Activated CD4-positive, alpha-beta T cell treated with anti-CD3 and anti-CD28 coated beads for 36 hours (primary cell): Measurements from ENCODE around the gene CCNG1. TPM values are rescaled to one million over a fixed set of nuclear protein-coding genes. Genes with fewer than 3 reads are reported as not detected.
A peak's percentile ranks its signal among the peaks of the same experiment; 100 is the strongest.
"Not testable (repeated sequence)": the region's sequence is repeated elsewhere in the genome, so short reads cannot be mapped to it uniquely, and the experiment has no call there.

ENCODE experiments used
- ATAC-seq: fragments of 200-7000 bp; cut with Tn5 transposase; one replicate; pipeline ENCODE4 v1.10.0; 2021; ENCODE audit warnings: mild to moderate bottlenecking, moderate library complexity
- CTCF ChIA-PET: fragments of 350-600 bp; sonication (Branson Sonifier 250); formaldehyde crosslinking; loops from one replicate; lab custom pipeline; 2021; ENCODE audit warnings: antibody characterized with exemption; lab: Charles Lee
- POLR2A ChIA-PET: fragments of 350-600 bp; sonication (Branson Sonifier 250); formaldehyde crosslinking; loops from one replicate; lab custom pipeline; 2021; ENCODE audit warnings: antibody characterized with exemption, inconsistent platforms; lab: Charles Lee
- DNase-seq: peaks from one replicate; pipeline ENCODE4 v3.0.0-alpha.2; 2020
- H3K27ac Mint-ChIP-seq: one replicate; pipeline ENCODE4 v1.8.0; 2021; ENCODE audit warnings: mixed read lengths
- H3K27me3 Mint-ChIP-seq: one replicate; pipeline ENCODE4 v1.8.0; 2021; ENCODE audit warnings: mixed read lengths
- H3K36me3 Mint-ChIP-seq: one replicate; pipeline ENCODE4 v1.8.0; 2021; ENCODE audit warnings: low read depth, mixed read lengths
- H3K4me1 Mint-ChIP-seq: one replicate; pipeline ENCODE4 v1.8.0; 2021; ENCODE audit warnings: mixed read lengths
- H3K4me3 Mint-ChIP-seq: one replicate; pipeline ENCODE4 v1.8.0; 2021; ENCODE audit warnings: mild to moderate bottlenecking, moderate library complexity, mixed read lengths
- H3K9me3 Mint-ChIP-seq: one replicate; pipeline ENCODE4 v1.8.0; 2021; ENCODE audit warnings: low read depth, mixed read lengths
- intact Hi-C, 2 experiments: fragments of 100-400 bp; cut with DNase I in 1 of 2; cut with micrococcal nuclease in 1 of 2; formaldehyde crosslinking; loops; one replicate each; pipeline versions ENCODE4 v1.14.2 to v1.15.1; 2022 to 2024; cut with DNase I, micrococcal nuclease
- total RNA-seq, 2 experiments: library from RNA; stranded (reverse); gene quantifications; one replicate each; pipeline ENCODE4 v1.2.3, GENCODE V29; 2021

Gene CCNG1, protein sequence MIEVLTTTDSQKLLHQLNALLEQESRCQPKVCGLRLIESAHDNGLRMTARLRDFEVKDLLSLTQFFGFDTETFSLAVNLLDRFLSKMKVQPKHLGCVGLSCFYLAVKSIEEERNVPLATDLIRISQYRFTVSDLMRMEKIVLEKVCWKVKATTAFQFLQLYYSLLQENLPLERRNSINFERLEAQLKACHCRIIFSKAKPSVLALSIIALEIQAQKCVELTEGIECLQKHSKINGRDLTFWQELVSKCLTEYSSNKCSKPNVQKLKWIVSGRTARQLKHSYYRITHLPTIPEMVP
- total RNA-seq = 100 to 1,000 TPM; 114 to 120 TPM

DNA sequence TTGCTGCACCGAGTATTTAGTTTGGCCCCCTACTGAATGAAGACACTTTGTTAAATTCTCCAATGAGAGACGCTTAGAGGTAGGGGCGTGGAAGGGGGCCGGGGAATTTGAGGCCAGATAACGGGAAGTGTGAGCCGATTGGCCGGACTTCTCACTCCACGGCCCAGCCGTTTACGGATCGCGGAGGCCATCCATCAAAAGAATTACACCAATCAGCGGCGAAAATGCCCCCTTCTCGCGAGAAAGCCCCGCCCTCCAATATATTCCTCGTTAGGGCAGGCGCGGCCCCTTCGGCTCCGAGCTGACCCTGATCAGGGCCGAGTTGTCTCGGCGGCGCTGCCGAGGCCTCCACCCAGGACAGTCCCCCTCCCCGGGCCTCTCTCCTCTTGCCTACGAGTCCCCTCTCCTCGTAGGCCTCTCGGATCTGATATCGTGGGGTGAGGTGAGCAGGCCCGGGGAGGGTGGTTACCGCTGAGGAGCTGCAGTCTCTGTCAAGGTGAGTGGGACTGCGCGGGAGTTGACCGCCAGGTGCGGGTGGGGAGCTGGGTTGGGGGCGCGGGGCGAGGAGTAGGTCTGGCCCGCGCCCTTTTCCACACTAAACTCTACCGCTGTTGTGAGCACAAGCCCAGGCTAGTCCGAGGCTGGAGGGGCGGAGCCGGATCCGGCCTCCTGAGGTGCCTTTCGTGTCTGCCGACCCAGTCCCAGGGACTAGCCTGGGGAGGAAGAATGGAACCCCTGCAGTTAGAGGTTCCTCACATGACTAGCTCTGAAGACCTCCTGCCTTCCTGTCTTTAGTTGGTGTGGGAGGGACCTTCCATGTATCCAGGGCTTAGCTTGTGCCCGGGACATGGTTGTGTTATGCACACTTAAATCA, at the start of gene CCNG1:
Gene CCNG1, plus strand, starts transcription at position 287 of the 874 bp plus-strand sequence. CDS start 1,662 bp downstream, outside the sequence.
- no peaks in the 10 kb centered on the region for H3K9me3 Mint-ChIP-seq
- ChIA-PET CTCF (interaction anchor here (0.6 to 5.6 kb wide), 3 partner anchors 21 to 52 kb away, joined by 3 to 30 read pairs (median 5); partner anchors contain the start of genes HMMR and NUDCD2), POLR2A (interaction anchor here (0.6 to 5.8 kb wide), 4 partner anchors 23 to 115 kb away, joined by 3 to 58 read pairs (median 4); partner anchors contain the start of genes HMMR and NUDCD2)
- no peaks in the 10 kb centered on the region for H3K27me3 Mint-ChIP-seq
- DNase-seq = peak; percentile 93
- peaks cover 26% of the 10 kb centered on the region for H3K36me3 Mint-ChIP-seq
- H3K4me3 Mint-ChIP-seq = peak within 1 kb of the TSS; percentile 83
- peaks cover 41% of the 10 kb centered on the region for H3K4me1 Mint-ChIP-seq
- peak; percentile 96 for ATAC-seq
- intact Hi-C loops = loop anchor here (1.0 kb wide), 3 partner anchors 23 to 69 kb away; partner anchors contain the start of genes HMMR (in 2 of the 2), NUDCD2 (in 2 of the 2) and MAT2B (in 1 of the 2)
- peak within 1 kb of the TSS; percentile 88 for H3K27ac Mint-ChIP-seq

DNA sequence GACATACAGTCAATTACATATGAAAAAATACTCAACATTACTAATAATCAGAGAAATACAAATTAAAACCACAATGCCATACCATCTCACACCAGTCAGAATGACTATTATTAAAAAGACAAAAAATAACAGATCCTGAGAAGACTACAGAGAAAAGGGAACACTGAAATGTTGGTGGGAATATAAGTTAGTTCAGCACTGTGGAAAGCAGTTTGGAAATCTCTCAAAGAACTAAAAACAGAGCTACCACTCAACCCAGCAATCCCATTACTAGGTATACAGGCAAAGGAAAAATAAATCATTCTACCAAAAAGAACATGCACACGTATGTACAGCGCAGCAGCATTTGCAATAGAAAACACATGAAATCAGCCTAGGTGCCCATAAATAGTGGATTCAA, 41.6 kb upstream of the CCNG1 start:
- no peak overlapping the region for H3K4me3 Mint-ChIP-seq
- POLR2A ChIA-PET = no interaction called here
- no peaks in the 10 kb centered on the region for H3K36me3 Mint-ChIP-seq
- intact Hi-C loops = no loop called here
- H3K9me3 Mint-ChIP-seq = peaks cover 1% of the 10 kb centered on the region
- DNase-seq = no peak
- peaks cover 30% of the 10 kb centered on the region for H3K27me3 Mint-ChIP-seq
- H3K4me1 Mint-ChIP-seq = no peaks in the 10 kb centered on the region
- H3K27ac Mint-ChIP-seq = no peak overlapping the region
- CTCF ChIA-PET = no interaction called here
- ATAC-seq = no peak

DNA sequence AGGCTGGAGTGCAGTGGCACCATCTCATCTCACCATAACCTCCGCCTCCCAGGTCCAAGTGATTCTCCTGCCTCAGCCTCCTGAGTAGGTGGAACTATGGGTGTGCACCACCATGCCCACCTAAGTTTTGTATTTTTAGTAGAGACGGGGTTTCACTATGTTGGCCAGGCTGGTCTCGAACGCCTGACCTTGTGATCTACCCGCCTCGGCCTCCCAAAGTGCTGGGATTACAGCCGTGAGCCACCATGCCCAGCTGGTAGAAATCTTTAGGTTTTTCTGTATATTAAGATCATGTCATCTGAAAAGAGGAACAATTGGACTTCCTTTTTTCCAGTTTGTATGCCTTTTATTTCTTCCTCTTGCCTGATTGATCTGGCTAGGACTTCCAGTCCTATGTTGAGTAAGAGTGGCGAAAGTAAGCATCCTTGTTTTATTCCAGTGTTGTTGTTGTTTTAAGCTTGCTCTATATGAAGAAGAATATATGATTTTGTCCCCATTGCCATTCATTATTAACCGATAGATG, 40.5 kb upstream of the CCNG1 start:
- H3K27me3 Mint-ChIP-seq = peaks cover 25% of the 10 kb centered on the region
- H3K4me1 Mint-ChIP-seq, POLR2A ChIA-PET, ATAC-seq, H3K27ac Mint-ChIP-seq, intact Hi-C loops, H3K4me3 Mint-ChIP-seq, H3K36me3 Mint-ChIP-seq, DNase-seq, H3K9me3 Mint-ChIP-seq: not testable (repeated sequence)
- CTCF ChIA-PET = interaction anchor here (1.4 to 4.5 kb wide), 2 partner anchors 9 to 11 kb away, joined by 3 to 26 read pairs; no protein-coding TSS in a partner anchor

DNA sequence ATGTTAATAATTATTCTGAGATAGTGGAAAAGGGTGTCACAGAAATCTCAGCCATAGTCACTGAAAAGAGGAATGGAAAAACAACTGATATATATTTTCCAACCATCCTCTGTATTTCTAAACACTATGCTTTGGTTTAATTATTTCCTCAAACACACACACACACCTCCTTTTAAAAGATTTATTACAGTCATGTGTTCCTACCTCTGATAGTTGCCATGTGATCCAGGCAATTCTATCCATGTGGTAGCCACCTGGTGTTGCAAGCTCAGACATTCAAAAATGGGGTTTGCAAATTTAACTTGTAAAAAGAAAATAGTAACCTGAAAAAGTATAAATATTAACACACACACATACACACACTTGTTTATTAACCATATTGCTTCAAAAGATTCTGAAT, 40.0 kb upstream of the CCNG1 start:
- DNase-seq = no peak
- no peak for ATAC-seq

DNA sequence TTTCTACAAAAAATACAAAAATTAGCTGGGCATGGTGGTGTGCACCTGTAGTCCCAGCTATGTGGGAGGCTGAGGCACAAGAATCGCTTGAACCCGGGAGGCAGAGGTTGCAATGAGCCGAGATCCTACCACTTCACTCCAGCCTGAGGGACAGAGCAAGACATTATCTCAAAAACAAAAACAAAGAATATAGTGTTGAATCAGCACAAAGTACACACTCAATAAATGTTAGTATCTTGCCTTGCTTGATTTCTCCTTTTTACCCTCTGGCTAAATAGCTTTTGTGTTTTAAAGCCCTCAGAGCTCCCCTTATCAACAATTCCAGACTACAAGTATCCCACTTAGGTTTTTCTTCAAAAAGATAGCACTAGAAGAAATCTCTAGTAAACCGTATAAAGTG, 37.5 kb upstream of the CCNG1 start:
- no peaks in the 10 kb centered on the region for H3K4me1 Mint-ChIP-seq
- ATAC-seq (no peak), DNase-seq (no peak)
- no peak overlapping the region for H3K4me3 Mint-ChIP-seq
- intact Hi-C loops = no loop called here
- H3K27me3 Mint-ChIP-seq = peaks cover 13% of the 10 kb centered on the region
- H3K27ac Mint-ChIP-seq = no peak overlapping the region
- CTCF ChIA-PET = interaction anchor here (1.2 to 4.5 kb wide), 2 partner anchors 8 to 11 kb away, joined by 5 to 26 read pairs; no protein-coding TSS in a partner anchor
- H3K36me3 Mint-ChIP-seq = no peaks in the 10 kb centered on the region
- no peaks in the 10 kb centered on the region for H3K9me3 Mint-ChIP-seq
- POLR2A ChIA-PET = no interaction called here

More for the DNA sequence above, 40.0 kb upstream of the CCNG1 start:
- Mint-ChIP-seq H3K36me3 (no peaks in the 10 kb centered on the region), H3K27ac (no peak overlapping the region), H3K9me3 (peaks cover 1% of the 10 kb centered on the region), H3K4me3 (no peak overlapping the region), H3K4me1 (no peaks in the 10 kb centered on the region), H3K27me3 (peaks cover 24% of the 10 kb centered on the region)
- intact Hi-C loops = no loop called here
- ChIA-PET CTCF (interaction anchor here (1.4 to 4.5 kb wide), 2 partner anchors 9 to 11 kb away, joined by 3 to 26 read pairs; no protein-coding TSS in a partner anchor), POLR2A (no interaction called here)

DNA sequence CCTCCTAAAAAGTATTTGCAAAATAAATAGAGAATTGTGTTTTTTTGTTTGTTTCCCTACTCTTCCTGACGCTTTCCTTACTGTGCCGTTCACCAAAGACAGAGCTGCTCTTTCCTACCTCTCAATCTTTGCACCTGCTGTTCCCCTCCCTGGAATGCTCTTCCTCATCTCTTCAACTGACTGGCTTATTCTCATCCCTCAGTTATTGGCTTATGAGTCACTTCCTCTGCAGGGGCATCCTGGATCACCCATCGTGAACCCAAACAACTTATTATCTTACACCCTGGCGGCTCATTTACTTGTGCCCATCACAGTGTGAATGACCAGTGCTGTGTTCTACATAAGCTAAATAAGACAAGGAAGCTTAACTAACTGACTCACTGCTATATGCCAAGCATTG, 36.1 kb upstream of the CCNG1 start:
- POLR2A ChIA-PET = no interaction called here
- CTCF ChIA-PET = interaction anchor here (0.7 kb wide), 2 partner anchors 8 to 28 kb away, joined by 3 read pairs; no protein-coding TSS in a partner anchor
- intact Hi-C loops = no loop called here
- Mint-ChIP-seq H3K27me3 (peaks cover 5% of the 10 kb centered on the region), H3K4me1 (no peaks in the 10 kb centered on the region), H3K27ac (no peak overlapping the region), H3K36me3 (no peaks in the 10 kb centered on the region), H3K9me3 (no peaks in the 10 kb centered on the region), H3K4me3 (no peak overlapping the region)
- no peak for ATAC-seq
- no peak for DNase-seq

DNA sequence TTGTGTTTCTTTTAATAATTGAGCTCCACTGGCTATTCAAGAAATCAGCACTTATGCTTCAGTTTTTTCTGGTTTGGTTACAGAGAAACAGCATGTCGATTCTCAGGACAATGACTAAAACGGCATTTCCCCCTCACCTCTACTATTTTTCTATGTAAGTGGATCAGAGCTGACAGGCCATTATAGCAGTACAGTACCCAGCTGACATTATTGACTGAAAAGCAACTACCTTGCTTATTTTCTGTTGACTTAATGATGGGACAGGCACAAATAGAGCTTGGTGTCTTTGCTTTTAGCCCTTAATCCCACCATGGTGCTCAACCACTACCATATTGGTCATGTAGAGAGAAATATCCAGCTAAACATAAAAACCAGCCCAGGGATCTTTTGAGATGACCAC, 35.4 kb upstream of the CCNG1 start:
- H3K4me3 Mint-ChIP-seq = no peak overlapping the region
- CTCF ChIA-PET = interaction anchor here (0.6 to 0.8 kb wide), 3 partner anchors 20 to 96 kb away, joined by 3 to 4 read pairs (median 3); no protein-coding TSS in a partner anchor

DNA sequence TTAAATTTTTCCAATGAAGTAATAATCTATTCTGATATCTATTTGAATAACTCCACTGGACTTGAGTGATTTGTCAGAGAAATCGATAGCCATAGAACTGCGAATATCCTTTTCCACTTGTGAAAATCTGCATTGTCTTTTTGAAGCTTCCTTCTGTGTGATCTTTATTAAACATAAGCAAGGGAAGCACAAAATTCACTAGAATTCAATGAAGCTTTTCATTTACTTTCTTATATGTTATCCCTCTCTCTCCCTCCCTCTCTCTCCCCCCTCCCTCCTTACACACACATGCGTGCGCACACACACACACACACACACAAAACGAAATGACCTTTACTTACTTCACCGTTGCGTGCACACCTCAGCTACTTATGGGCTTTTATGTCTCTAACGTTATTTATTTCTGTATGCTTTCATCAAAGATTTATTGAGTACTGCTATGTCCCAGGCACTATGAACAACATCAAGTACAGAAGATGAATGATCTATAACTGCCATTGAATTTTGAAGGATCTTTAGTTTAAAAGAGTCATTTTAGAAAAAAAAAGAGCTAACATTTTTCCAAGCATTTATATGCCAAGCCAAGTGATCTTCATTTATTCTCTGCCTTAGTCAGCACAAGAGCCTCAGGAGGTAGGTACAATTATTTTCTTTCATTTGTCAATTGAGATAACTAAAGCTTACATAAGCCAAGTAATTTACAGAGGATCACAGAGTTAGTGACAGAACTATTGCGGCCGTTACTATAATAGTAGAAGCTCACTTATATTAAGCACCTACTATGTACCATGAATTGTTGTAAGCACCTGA, 32.8 kb upstream of the CCNG1 start:
- Mint-ChIP-seq H3K4me3 (no peak overlapping the region), H3K9me3 (no peaks in the 10 kb centered on the region), H3K36me3 (no peaks in the 10 kb centered on the region), H3K4me1 (peaks cover 2% of the 10 kb centered on the region), H3K27me3 (peaks cover 4% of the 10 kb centered on the region), H3K27ac (no peak overlapping the region)
- no peak for ATAC-seq
- POLR2A ChIA-PET = interaction anchor here (0.7 kb wide), 1 partner anchor 1214 kb away, joined by 3 read pairs; no protein-coding TSS in a partner anchor
- no peak for DNase-seq
- CTCF ChIA-PET = interaction anchor here (0.6 to 1.0 kb wide), 3 partner anchors 23 to 1861 kb away, joined by 3 read pairs; no protein-coding TSS in a partner anchor
- intact Hi-C loops = loop anchor here in 1 of 2 experiments (5.0 kb wide), 1 partner anchor 1552 kb away; no protein-coding TSS in a partner anchor

More for the DNA sequence above, 35.4 kb upstream of the CCNG1 start:
- H3K27me3 Mint-ChIP-seq = peaks cover 5% of the 10 kb centered on the region
- ATAC-seq (no peak), DNase-seq (no peak)
- H3K36me3 Mint-ChIP-seq = no peaks in the 10 kb centered on the region
- intact Hi-C loops = no loop called here
- H3K27ac Mint-ChIP-seq = no peak overlapping the region
- no peaks in the 10 kb centered on the region for H3K9me3 Mint-ChIP-seq
- no peaks in the 10 kb centered on the region for H3K4me1 Mint-ChIP-seq
- POLR2A ChIA-PET = no interaction called here

DNA sequence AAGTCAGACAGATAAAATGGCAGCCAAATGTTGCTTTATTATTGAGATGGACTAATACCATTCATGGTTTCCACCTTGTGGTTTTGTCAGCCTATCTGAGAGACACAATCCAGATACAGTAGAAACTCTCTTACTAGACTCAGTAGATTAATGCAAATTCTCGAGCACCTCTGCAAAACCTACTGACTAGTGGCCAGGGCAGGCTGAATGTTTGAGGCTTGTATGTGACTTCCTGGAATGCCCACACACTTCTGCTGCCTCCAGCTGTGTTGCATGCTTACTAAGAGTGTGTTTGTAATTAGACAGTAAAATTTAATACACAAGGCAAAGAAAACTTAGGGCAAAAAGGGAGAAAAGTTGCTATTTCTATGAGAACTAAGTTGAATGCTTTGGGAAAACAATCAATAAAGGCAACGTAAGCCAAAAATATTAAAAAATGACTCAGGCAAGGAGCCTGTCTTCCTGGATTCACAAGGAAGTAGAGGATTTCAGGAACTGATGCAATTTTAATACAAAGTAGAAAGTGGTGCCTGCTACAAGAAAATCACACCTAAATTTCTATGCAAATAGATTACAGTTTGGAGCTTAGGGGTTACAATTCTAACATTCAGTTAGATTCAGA, 30.2 kb upstream of the CCNG1 start:
- CTCF ChIA-PET = interaction anchor here (1.0 to 4.1 kb wide), 5 partner anchors 9 to 59 kb away, joined by 3 to 26 read pairs (median 4); no protein-coding TSS in a partner anchor
- intact Hi-C loops = loop anchor here in 1 of 2 experiments (5.0 kb wide), 1 partner anchor 1555 kb away; no protein-coding TSS in a partner anchor
- Mint-ChIP-seq H3K4me3 (no peak overlapping the region), H3K4me1 (peaks cover 2% of the 10 kb centered on the region), H3K27ac (no peak overlapping the region), H3K9me3 (no peaks in the 10 kb centered on the region), H3K27me3 (peaks cover 1% of the 10 kb centered on the region), H3K36me3 (no peaks in the 10 kb centered on the region)
- ATAC-seq = no peak
- POLR2A ChIA-PET = no interaction called here
- DNase-seq = no peak
